Epithelial cell of proximal tubule (primary cell): Measurements from ENCODE around the gene ROR2. TPM values are rescaled to one million over a fixed set of nuclear protein-coding genes. Genes with fewer than 3 reads are reported as not detected.

Source experiments
- DNase-seq: peaks from one replicate; pipeline ENCODE4 v3.0.0-alpha.2; 2011; ENCODE audit warnings: low read depth
- H3K4me3 ChIP-seq: 2 replicates; pipeline ENCODE4 v1.5.1; 2011; ENCODE audit warnings: low read depth, mild to moderate bottlenecking, low read length
- CTCF ChIP-seq: conservative IDR thresholded peaks from 2 replicates; pipeline ENCODE4 v1.5.1; 2012; ENCODE audit warnings: low read depth, mild to moderate bottlenecking, low read length
- total RNA-seq: library from RNA; depleted of rRNA; stranded (reverse); fragments of >200 nt; gene quantifications from 2 replicates; pipeline ENCODE4 v1.2.3, GENCODE V29; 2015

Gene ROR2
- total RNA-seq, 1 donor from 2014 or later: 3.1 TPM

- TF ChIP-seq CTCF: no peak
- no peak for DNase-seq
- no peak overlapping the region for H3K4me3 ChIP-seq
These were observed 345.4 kb downstream of the ROR2 start for GRCh38 chr9:91604451-91605179.

- TF ChIP-seq CTCF: no peak
- DNase-seq: no peak
- no peak overlapping the region for H3K4me3 ChIP-seq
These were observed 346.1 kb downstream of the ROR2 start for GRCh38 chr9:91603932-91604331.

DNA sequence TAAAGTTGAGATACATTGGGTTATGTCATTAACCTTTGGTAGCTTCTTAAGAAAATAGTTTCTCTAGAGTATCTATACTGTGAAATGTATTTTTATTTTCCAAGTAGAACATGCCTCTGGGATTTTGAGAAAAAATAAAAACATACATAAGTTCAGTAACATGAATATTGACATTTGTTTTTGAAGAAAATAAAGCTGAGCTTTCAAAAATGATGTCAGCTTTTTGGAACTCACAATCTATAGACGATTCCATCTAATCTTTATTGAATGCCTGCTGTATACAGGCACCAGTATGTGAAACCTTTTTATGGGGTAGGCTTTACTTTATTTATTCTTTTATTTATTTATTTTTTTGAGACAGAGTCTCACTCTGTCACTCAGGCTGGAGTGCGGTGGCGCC, 350.5 kb downstream of the ROR2 start:
- no peak overlapping the region for H3K4me3 ChIP-seq
- DNase-seq: no peak
- no peak for TF ChIP-seq CTCF

GRCh38 chr9:91591627-91592026, 358.4 kb downstream of the ROR2 start:
- DNase-seq: no peak
- TF ChIP-seq CTCF: no peak
- no peak overlapping the region for H3K4me3 ChIP-seq

DNA sequence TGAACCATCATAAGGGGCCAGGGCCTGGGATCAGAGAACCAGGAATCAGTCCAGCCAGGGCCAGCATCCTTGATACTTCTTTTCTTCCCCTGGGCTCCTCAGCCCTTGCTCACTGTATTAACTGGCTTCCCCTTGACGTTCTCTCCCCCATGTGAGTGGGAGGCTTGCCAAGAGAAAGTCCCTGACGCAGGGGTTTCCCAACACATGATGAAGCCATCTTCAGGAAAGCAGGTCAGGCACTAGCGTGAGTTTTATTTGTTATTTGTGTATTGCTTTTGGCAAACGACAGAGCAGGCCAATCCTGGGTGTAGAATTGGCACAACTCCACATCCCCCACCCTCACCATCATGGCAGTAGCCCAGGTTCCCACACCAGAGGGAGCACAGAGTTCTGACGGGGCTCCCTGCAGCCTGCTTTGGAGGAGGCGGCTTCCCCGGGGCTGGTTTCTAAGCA, 360.9 kb downstream of the ROR2 start:
- no peak for TF ChIP-seq CTCF
- peak; percentile 13 for DNase-seq
- no peak overlapping the region for H3K4me3 ChIP-seq

DNA sequence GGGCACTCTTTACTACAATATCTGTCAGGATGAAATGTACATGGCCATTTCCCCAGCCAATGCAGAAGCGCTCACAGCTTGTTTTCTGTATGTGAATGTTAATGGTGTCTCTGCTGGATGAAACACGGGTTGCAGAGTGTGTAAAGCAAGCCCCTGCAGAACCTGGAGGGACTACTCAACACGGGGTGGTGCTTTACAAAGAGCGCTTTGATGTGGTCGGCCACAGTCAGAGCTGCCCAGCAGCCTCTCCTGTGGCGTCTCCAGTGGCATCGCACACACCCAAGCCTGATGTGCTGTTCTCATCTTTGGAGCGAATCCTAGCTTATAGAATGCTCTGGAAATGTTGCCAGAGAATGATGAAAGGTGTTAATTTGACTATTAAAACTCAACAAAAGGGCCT, 363.7 kb downstream of the ROR2 start:
- no peak overlapping the region for H3K4me3 ChIP-seq
- DNase-seq: no peak
- no peak for TF ChIP-seq CTCF

- no peak for DNase-seq
- no peak overlapping the region for H3K4me3 ChIP-seq
- no peak for TF ChIP-seq CTCF
These were observed 366.1 kb downstream of the ROR2 start for GRCh38 chr9:91583966-91584365.
